Type B pancreatic cell (in vitro differentiated cells): ENCODE data around the gene PYROXD2. TPM values are rescaled to one million over a fixed set of nuclear protein-coding genes. Genes with fewer than 3 reads are reported as not detected.

ENCODE experiments used
- DNase-seq: peaks from one replicate; pipeline ENCODE4 v3.0.0; 2021; ENCODE audit warnings: mixed read lengths; ENCODE audit not compliant: unreplicated experiment; ENCODE audit errors: extremely low spot score
- H3K27ac Mint-ChIP-seq: 2 replicates; pipeline ENCODE4 v1.8.0; 2021; ENCODE audit warnings: mild to moderate bottlenecking, mixed read lengths
- H3K27me3 Mint-ChIP-seq: 2 replicates; pipeline ENCODE4 v1.8.0; 2021; ENCODE audit warnings: mixed read lengths
- H3K36me3 Mint-ChIP-seq: 2 replicates; pipeline ENCODE4 v1.8.0; 2021; ENCODE audit warnings: mixed read lengths
- H3K4me1 Mint-ChIP-seq: one replicate; pipeline ENCODE4 v1.8.0; 2021; ENCODE audit warnings: mixed read lengths; ENCODE audit not compliant: unreplicated experiment
- H3K4me3 Mint-ChIP-seq: 2 replicates; pipeline ENCODE4 v1.8.0; 2021; ENCODE audit warnings: mild to moderate bottlenecking, mixed read lengths
- H3K9me3 Mint-ChIP-seq: 2 replicates; pipeline ENCODE4 v1.8.0; 2021; ENCODE audit warnings: mixed read lengths
- CTCF ChIP-seq: fragments of 200-600 bp; sonication (generic); conservative IDR thresholded peaks from 2 replicates; pipeline ENCODE4 v1.5.0; 2021; ENCODE audit warnings: antibody characterized with exemption, mild to moderate bottlenecking
- total RNA-seq: library from RNA; stranded (reverse); gene quantifications from 2 replicates; pipeline ENCODE4 v1.2.1, GENCODE V29; 2021; ENCODE audit warnings: low replicate concordance

The PYROXD2 gene
- total RNA-seq, 1 donor from 2014 or later: 14.9 TPM

- TF ChIP-seq CTCF: no peak
- Mint-ChIP-seq H3K4me3 (no peak overlapping the region), H3K4me1 (no peaks in the 10 kb centered on the region), H3K27me3 (no peaks in the 10 kb centered on the region), H3K27ac (no peak overlapping the region), H3K36me3 (peaks cover 48% of the 10 kb centered on the region), H3K9me3 (no peaks in the 10 kb centered on the region)
- no peak for DNase-seq
These were observed 18.4 kb upstream of the PYROXD2 start for GRCh38 chr10:98433371-98433770.

GRCh38 chr10:98432330-98432729 lies 17.3 kb upstream of the PYROXD2 start:
- Mint-ChIP-seq H3K9me3 (no peaks in the 10 kb centered on the region), H3K4me3 (no peak overlapping the region), H3K36me3 (peaks cover 44% of the 10 kb centered on the region), H3K27me3 (no peaks in the 10 kb centered on the region), H3K4me1 (no peaks in the 10 kb centered on the region), H3K27ac (no peak overlapping the region)
- no peak for DNase-seq
- TF ChIP-seq CTCF: no peak

GRCh38 chr10:98431016-98431415 lies 16.0 kb upstream of the PYROXD2 start:
- no peaks in the 10 kb centered on the region for H3K27me3 Mint-ChIP-seq
- H3K9me3 Mint-ChIP-seq: no peaks in the 10 kb centered on the region
- H3K4me1 Mint-ChIP-seq: no peaks in the 10 kb centered on the region
- peaks cover 39% of the 10 kb centered on the region for H3K36me3 Mint-ChIP-seq
- no peak for TF ChIP-seq CTCF
- H3K27ac Mint-ChIP-seq: no peak overlapping the region
- DNase-seq: no peak
- H3K4me3 Mint-ChIP-seq: no peak overlapping the region

GRCh38 chr10:98430427-98430826 lies 15.4 kb upstream of the PYROXD2 start:
- H3K27me3 Mint-ChIP-seq: no peaks in the 10 kb centered on the region
- H3K9me3 Mint-ChIP-seq: no peaks in the 10 kb centered on the region
- TF ChIP-seq CTCF: no peak
- no peak for DNase-seq
- no peak overlapping the region for H3K4me3 Mint-ChIP-seq
- peaks cover 33% of the 10 kb centered on the region for H3K36me3 Mint-ChIP-seq
- H3K27ac Mint-ChIP-seq: no peak overlapping the region
- no peaks in the 10 kb centered on the region for H3K4me1 Mint-ChIP-seq

- Mint-ChIP-seq H3K36me3 (peaks cover 29% of the 10 kb centered on the region), H3K4me1 (no peaks in the 10 kb centered on the region)
These were observed 14.5 kb upstream of the PYROXD2 start for GRCh38 chr10:98429320-98430072.

More at GRCh38 chr10:98429320-98430072, 14.5 kb upstream of the PYROXD2 start:
- no peak for TF ChIP-seq CTCF
- no peak overlapping the region for H3K4me3 Mint-ChIP-seq
- H3K9me3 Mint-ChIP-seq: no peaks in the 10 kb centered on the region
- no peak for DNase-seq
- no peak overlapping the region for H3K27ac Mint-ChIP-seq
- H3K27me3 Mint-ChIP-seq: no peaks in the 10 kb centered on the region
